CD4-positive, alpha-beta T cell treated with Interleukin-4 for 1 hour (primary cell): ENCODE data around the gene FBXO7.
A peak's percentile ranks its signal among the peaks of the same experiment; 100 is the strongest.

Experiments
- DNase-seq, 2 donors: peaks; one replicate each; pipeline ENCODE4 v3.0.0-alpha.2; 2020 to 2022

The FBXO7 gene

DNA sequence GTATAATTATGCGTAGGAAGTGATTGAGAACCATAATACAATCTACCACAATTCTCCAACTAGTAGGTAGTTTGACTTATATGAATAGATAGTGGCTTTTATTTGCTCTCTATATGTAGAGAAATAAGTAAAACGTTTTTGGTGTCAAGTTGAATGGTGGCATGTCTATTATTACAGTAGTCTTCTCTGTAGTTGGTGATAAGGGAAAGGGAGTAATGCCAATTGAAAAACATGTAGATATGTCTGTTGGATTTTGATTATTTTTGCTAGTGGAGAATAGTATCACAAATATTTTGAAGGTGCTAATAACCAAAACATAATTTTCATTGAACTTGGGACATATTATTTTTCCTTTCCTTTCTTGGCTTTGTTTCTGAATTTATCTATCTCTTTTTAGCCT lies 17.5 kb downstream of the FBXO7 start:
- DNase-seq, result no peak

DNA sequence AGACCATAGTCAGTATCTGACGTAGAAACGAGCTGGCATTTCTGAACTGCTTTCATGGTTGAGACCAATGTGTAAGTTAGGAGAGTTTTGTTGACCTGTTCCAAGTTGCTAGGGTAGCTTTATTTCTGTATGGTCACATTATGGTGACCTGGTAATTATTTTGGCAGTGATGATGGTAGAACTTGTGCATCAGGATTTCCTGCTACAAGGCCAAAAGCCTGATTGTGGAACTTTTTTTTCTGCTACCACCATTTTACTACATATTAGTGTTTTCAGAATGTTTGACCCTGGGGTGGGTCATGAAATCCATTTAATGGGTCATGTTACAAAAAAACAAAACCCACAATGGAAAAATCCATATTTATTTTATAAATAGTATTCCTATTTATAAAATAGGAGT lies 18.9 kb downstream of the FBXO7 start:
- DNase-seq, result no peak

DNA sequence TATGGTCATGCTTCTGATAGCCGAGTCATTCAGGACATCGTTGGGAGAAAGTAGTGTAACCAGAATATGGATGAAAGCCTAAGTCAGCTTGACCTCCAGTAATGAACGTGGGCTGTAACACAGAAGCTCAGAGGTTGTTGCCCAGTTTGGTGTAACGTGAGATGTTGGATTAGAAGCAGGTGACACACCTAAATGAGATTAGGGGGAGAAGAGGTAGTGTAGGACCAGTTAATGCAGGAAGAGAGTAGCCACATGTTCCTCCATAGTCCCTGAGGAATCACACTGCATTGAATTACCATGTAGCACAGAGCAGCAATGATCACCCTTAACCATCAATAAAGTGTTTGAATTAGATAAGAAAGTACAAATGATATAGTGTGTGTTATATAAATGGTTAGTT lies 20.4 kb downstream of the FBXO7 start:
- no peak for DNase-seq

DNA sequence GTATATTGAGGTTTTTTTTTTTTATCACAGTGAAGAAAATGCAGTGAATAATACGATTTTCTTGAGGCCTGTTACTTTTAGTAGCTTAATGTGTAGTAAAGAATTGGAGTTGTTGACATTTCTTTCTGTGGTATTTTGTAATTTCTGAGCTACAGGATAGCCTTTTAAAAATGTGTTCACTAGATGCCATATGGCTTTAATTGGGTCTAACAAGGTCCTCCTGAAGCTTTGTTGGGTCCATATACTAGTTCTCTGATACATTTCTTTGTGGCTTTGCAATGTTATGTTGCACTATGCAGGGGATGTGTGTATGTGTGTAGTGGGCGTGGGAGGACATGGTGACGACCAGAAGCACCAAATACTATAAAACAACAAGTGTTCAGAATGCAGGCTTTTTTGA lies 25.1 kb downstream of the FBXO7 start:
- DNase-seq, result no peak

DNA sequence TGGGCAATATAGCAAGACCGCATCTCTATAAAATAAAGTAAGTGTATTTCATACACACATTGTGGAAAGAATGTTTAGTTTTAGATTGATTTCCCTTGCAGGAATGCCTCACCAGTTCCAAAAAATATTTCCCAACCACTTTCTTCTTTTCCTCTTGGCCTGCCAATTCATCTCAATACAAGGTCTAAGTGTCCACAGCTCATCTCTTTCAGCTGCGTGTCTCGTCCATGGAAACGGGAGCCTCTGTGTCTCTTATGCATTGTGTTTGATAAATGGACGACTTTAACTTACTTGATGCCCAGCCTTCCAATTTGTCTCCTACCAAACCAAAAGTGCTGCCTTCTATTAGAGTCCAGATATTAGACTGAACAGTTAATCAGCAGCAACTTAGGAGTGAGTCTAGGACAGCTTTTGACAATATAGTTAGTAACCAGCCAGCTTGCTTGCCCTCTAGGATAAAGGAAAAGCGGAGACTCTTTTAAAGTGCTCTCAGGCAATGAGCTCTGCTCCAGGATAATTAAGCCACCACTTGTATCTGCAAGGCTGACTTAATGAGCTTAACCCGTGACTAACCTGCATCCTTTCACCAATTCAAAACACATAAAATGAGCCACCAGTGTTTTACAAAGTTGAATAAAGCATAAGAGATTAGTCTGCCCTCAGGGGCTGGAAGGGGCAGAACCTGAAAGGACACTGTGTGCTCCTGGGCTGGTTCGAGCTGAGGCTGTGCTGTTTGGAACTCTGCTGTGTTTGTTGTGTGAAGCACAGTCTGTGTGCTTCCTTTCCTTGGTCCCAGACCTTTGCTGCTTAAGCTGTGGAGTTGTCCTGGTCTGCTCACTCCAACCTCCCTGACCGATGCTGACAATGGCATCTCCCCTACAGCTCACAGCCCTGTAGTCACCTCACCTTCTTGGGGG lies 27.5 kb downstream of the FBXO7 start:
- DNase-seq, result no peak

DNA sequence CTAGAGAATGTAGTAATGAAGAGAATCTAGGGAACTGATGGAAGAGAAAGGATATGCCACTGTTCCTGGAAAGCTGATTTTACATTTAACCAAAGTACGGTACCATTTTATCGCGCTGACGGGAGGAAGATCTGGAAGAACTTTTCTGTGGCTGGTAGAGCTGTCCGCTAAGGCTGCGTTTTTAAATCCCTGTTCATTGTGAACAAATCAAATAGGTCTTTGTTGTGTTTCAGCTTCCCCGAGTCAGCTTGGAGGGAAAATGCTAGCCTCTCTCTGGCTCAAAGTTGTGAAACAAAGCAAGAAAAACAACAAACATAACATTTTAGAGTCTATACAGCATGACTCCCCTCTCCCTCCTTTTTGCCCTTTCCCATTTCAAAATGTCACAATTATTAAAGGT lies 34.4 kb downstream of the FBXO7 start:
- no peak for DNase-seq

DNA sequence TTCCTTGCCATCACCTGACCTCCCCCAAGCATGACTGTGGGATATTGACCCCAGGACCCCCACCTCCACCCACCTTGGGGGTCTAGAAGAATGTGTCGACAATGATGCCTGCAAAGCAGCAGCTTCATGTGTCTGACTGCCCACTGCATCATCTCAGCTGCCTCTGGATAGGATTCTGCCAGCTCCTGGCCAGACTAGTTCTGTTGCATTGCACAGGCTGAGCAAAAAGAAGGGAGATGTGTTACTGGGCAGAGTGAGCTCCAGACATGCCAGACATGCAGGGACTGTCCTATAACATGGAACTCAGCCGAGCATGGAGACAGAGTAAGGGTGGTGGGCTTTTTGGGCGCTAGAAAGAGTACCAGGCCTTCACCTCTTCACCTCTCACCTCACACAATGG lies 36.7 kb downstream of the FBXO7 start:
- no peak for DNase-seq

DNA sequence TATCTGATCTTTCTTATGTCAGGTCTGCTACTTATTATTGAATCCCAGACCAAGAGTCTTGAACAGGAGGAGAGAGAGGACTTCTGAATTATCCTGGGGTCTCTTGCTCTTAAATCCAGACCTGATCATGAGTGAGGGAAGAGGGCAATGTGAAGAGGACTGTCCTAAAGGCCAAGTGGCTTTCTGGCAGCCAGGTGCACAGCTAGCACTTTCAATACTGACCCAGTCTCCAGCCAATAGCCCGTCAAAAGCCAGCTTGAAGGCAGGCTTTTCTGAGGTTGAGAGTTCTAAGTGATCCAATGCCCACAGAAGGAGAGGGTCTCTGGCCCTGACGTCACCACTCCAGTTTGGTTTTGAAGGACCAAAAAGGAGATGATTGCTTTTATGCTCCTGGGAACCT lies 37.2 kb downstream of the FBXO7 start:
- DNase-seq, result no peak

DNA sequence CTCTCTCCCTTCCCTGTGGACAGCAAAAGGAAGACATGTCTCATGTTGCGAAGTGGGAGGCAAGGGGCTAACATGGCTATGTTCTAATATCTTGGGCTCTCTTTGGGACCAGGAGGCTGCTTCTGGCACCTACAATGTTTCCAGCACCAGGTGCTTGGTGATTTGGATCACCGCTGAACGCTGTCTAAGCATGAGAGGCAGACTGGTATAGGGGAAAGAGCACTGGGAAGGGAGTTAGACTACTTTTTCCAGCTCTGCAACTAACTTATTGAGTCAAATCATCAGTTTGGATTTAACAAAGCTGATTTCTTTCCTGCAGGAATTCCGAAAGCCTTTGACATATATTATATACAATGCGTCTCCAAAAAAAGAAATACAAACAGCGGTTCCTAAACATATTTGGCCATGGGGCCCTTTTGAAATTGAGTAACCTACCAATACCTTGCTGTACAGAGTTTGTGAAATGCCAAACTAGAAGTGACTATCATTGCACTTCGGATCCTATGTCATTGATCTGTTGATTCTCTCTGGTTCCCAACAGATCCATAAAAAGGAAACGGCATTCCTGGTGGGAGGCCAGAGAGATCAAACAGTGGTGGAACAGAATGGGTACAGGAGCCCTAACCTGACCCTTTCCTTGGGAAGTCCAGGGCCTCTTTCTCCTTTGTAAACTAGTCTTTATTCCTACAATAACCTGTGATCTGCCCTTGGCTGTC lies 37.8 kb downstream of the FBXO7 start:
- DNase-seq, result no peak

DNA sequence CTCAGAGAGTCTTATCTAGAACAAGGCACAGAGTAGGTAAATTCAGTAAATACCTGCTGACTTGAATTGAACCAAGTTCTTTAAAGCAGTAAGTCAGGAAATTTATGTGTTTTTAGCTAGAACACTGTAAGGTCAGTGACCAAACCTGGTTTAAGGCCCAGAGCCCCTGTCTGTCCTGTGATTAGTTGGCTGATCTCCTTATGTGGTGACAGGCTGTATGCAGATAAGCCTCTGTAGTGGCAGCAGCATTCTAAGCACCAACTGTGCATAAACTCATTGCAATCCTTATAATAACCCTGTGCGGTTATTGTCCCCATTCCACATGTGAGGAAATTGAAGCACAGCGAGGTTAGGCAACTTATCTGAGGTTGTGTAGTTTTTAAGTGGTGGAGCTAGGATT lies 40.5 kb downstream of the FBXO7 start:
- DNase-seq, result no peak

DNA sequence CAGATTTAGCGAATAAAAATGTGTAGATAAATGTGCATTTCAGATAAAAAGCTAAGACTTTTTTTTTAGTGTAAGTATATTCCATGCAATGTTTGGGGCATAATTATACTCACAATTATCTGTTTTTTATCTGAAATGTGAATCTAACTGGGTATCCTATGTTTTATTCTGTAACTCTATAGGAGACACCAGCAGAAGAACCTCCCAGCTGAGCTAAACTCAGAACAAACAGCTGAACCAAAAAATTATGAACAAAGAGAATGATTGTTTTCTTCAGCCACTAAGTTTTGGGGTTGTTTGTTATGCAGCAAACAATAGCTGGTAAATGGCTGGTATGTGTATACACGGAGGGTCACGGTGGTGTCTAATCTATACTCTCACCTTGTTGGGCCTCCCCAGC lies 42.9 kb downstream of the FBXO7 start:
- DNase-seq, result no peak

DNA sequence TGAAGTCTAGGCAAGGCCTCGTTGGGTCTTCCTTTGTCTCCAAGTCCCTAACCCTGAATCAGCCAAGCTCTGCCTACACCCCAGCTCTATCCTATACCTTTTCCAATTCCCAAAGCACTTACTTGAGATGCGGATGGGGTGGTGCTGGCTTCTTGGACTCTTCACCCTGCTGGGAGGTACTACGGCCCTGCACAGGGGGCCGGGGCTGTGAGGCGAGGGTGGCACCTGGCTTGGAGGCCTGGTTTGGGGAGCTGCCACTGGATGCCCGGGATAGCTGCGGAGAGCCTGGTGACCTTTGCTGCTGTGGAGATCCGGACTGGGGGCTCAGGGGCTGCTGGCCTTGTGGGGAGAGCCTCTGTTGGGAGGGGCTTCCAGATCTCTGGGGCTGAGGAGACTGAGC lies 43.3 kb downstream of the FBXO7 start:
- DNase-seq, result no peak

DNA sequence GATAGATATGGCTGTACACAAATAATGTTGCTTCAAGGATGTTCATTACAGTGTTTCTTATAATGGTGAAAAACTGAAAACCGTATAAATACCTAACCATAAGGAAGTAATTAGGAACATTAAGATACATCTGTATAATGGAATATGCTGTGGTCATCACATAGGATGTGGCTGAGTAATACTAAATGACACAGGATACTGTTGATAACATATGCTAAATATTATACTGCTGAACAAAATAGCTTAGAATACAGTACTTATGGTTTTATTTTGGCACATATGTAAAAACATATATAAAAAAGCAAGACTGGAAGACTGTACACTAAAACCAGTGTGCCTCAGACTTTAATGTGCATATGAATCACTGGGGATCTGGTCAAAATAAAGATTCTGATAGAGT lies 43.8 kb downstream of the FBXO7 start:
- DNase-seq, result no peak

DNA sequence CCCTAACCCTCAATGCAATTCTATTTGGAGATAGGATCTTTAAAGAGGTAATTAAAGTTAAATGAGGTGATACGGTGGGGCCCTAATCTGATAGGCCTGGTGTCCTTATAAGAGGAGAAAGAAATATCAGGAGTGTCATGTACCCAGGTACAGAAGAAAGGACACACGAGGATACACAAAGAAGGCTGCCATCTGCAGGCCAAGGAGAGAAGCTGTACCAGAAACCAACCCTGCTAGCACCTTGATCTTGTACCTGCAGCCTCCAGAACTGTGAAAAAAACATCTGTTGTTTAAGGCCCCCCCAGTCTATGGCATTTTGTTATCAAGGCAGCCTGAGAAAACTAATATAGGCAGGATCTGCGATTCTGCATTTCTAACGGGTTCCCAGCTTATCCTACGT lies 44.2 kb downstream of the FBXO7 start:
- DNase-seq, result no peak

DNA sequence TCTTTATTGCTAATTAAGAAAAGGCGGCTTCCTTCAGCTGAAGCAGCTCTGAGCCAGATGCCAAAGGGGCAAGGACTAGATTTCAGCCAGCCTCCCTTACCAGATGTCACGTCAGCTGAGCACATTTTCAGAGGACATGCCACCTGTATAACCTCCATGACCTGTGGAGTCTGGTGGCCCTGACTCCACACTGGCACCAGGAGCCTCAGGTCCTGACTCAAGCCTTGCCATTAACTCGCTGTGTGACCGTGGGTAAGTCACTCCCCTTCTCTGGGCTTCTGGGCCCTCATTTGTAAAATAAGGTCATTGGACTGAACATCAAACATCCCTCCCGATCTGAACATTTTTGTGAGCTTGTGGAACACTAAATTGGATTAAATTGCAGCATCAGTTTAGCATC lies 46.0 kb downstream of the FBXO7 start:
- no peak for DNase-seq

DNA sequence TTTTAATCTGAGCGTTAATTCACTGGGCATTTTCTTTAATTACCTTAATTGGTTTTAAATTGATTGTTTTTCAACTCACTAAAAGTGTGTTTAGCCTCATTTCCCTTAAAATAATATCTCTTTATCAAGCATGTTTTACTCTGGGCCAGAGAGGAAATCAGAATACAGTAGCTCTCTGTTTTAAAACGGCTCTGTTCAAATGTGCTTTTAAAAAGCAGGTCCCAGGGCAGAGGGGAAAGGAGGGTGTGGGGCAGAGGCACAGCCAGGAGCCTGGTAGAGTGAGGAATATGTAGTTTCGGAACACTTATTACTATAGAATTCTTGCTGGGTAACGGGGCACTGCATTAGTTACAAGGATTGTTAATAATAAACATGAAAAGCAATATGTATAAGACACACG lies 47.6 kb downstream of the FBXO7 start:
- DNase-seq, result no peak

DNA sequence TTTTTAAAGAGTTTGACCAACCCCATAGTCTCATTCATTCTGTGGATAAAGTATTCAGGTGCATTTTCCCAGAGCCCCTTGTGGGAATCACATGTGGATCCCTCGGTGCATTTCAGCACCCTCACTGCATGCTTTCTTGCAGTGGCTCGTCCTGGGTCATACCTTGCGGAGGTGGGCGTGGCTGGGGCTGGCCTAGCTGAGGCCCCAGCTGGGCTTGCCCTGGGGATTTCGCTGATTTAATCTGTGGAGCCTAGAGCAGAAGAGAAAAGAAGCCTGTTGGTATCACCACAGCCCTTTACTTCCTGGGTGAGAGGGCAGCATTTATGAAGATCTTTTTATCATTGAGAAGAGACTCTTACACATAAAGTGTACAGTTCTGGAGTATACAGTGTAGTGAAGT lies 53.1 kb downstream of the FBXO7 start:
- DNase-seq, result no peak

DNA sequence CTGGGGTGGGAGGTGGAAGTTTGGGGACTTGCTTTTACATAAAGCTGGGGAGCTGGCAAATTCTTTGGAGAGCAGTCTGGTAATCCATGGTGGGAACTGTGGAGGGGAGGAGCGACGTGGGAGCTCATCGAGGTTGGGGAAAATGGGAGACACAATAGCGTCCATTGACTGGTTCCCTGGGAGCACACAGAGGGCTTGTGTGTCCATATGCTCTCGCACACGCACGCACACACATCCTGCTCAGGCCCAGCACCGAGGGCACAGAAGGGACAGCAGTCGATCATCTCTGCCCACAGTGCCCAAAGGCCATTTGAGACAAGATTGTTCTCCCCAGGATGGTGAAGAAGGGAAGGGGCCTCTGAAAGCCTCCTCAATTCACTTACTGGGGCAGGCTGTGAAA lies 53.7 kb downstream of the FBXO7 start:
- no peak for DNase-seq

DNA sequence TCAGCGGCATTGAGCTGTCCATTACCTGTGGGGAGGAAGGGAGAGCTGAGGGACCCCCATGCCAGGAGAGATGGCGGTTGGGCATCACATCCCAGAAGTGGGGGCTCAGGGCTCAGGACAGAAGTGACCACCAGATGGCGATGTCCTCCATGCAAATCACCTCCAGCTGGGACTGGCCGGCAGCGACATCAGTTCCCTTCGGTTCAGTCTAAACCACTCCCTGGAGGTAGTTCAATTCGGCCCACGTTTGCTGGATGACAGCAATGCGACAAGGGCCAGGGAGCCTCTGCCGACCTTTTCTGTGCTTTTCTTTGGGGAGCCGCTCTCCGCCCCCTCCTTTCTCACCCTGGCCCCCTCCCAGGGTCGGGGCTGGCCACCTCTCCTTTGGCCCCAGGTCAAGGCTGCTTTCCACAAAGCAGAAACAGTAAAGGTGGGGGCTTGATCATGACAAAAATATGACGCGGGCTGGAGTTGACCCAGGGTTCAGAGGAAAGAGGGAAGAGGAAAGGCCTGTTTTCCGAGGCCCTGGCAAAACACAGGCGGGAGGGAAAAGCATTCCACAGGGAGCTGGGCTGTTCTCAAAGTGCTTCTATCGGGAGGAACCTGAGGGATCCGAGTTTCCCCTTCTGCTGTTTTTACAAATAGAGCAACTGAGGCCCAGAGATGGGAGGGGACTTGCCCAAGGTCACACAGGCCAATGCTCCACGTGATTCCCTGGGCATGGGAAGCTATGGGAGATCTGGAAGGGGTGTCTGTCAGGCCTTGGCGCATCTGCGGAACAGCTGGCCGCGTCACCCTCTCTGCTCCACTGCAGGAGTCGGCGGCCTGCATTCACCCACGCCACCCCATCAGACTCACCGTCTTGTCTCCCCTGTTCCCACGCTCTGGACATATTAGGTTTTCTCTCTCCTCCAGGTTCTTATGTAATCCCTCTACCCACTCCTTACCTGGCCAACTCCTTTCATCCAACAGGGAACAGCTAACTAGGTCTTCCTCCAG lies 54.7 kb downstream of the FBXO7 start:
- DNase-seq, result peak; percentile 52 to 64

DNA sequence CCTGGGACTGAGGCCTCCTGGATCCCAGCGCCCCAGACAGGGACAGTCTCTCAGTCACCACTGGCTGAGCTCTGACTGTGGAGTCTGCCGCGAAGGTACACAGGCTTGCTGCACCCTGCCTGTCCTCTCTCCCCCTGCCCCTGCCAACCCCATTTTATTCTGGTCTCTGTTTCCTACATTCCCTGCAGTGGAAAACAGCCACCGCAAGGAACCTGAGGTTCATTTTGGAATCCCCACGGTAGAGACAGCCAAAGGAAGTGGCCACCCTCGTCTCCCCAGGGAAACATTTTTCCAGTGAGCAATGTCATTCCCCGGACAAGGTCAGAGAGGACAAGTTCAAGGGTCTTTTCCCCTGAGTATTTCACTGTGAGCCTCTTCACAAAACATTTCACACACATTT lies 56.6 kb downstream of the FBXO7 start:
- no peak for DNase-seq

DNA sequence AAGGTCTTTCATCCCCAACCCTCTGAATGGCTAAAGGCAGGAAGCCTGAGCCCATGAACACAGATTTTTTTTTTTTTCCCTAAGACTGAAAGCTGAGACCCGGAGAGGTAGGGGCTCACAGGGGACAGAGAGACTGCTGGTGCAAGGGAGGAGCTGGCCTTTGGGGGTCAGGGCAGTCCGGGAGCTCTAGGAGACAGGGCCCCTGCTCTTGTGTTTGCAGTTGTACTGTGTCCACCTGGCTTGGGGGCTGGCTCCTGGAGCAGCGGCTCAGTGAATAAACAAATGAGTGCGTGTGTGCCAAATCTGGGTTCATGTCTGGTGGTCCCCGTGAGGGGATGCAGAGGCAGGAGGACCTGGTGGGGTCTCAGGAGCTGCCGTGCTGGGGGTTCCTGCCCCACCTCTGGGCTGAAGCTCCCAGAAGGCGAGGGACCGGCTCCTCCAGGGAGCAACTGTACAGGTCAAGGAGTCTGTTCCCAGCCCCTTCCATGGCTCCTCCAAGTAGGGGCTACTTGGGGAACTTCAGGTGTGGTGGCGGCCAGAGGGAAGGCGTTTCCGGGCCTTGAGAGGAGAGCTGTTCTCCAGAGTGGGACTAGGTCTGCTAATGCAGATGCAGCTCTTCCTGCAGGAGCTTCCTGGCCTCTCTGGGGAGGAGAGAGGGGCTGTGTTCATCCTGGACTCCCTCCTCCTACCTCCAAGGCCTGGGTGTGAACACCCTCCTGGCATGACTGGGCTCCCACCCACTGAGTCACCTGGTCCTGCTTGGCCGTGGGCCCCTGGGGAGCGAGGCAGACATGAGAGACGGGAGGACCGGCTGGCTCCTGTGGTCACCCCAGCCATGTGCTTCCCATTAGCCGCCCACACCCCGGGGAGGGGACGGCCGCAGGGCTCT lies 57.6 kb downstream of the FBXO7 start:
- DNase-seq, result no peak

DNA sequence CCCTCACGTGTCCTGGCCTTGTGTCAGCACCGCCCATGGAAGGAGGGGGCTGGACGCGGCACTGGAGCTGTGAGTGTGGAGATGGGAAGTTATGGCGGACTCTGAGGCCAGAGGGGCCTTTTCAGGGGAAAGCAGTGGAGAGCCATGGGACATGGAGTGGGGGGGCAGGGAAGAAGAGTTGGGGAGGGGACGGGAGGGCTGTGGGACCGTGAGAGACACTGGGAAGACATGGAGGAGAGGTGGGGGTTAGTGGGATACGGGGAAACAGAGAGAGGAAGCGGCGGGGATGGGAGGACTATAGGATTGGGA lies 58.2 kb downstream of the FBXO7 start:
- DNase-seq, result no peak
